GM18951 (cell line): ENCODE results near the gene SFT2D2.

Source experiments
- POLR2A ChIP-seq: IDR thresholded peaks from 4 replicates; pipeline ENCODE4 v1.6.1; 2011; ENCODE audit warnings: mild to moderate bottlenecking; ENCODE audit not compliant: insufficient read length, insufficient read depth; ENCODE audit errors: extremely low read depth
- in situ Hi-C: fragments of 300-500 bp; cut with MboI; formaldehyde crosslinking; loops from one replicate; pipeline ENCODE4 v1.12.0; 2022; ENCODE audit warnings: low sequenced_read_pairs, mixed read lengths, inconsistent platforms; ENCODE audit not compliant: unreplicated experiment

SFT2D2 gene

GRCh38 chr1:168266644-168267186 lies 40.9 kb downstream of the SFT2D2 start:
- in situ Hi-C loops = no loop called here
- no peak for TF ChIP-seq POLR2A

- no peak for TF ChIP-seq POLR2A
- in situ Hi-C loops = no loop called here
These were observed 45.8 kb downstream of the SFT2D2 start for GRCh38 chr1:168271636-168272035.

DNA sequence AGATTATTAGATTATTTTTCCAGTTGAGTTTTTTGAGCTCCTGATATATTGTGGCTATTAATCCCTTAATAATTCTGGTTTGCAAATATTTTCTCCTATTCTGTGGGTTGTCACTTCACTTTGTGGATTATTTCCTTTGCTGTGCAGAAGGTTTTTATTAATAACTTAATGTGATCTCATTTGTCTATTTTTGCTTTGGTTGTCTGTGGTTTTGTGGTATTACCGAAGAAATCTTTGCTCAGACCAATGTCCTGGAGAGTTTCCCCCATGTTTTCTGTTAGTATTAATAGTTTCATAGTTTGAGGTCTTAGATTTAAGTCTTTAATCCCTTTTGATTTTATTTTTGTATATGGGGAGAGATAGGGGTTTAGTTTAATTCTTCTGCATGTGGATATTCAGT lies 47.8 kb downstream of the SFT2D2 start:
- in situ Hi-C loops = no loop called here
- no peak for TF ChIP-seq POLR2A

DNA sequence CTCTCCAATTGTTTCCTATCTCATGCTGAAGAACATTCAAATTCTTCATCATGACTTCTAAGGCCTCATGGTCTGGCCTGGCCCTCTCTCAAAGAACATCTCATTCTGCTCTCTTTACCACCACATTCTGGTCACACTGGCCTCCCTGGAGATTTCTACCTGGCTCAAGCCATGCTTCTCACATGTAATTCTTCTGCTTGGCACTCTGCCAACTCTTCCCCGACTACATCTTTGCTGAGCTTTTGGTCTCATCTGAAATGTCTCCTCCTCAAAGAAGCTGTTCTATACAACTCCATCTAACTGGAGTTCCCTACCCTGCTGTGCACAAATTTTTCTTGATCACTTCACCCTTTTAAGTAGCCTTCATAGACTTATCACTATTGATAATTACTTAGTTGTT lies 53.4 kb downstream of the SFT2D2 start:
- in situ Hi-C loops = no loop called here
- no peak for TF ChIP-seq POLR2A

DNA sequence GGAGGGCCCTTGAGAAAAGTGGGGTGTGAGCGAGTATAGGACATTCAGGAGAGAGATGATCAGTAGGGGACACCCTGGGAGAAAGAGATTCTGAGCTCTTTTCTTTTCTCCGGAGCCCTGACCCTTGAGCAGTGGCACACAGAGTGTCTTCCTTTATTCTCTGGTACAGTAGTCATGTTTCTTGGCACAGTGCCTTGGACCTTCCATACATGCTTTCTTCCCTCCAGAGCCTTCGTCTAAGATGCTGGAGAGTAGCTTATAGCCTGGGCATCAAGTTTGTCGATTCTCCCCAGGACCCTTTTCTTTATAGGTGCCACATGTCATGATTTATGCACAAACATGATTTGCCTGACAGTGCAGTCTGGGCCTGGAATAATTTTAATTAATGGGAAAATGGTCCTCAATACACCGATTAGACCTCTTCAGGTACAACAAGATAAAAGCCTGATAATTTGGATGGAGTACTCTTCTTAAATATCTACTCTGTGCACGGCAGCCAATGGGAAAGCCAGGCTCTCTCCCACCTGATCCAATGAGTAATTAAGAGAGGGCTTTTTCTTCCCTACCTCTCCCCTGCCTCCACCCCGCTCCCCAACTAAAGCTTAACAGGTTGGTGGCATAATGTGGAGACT lies 54.6 kb downstream of the SFT2D2 start, which contains the start of gene TBX19:
TBX19 (plus strand) TSS at position 582 of the 632 bp plus-strand sequence. CDS start 214 bp downstream, outside the sequence.
- in situ Hi-C loops = no loop called here
- no peak for TF ChIP-seq POLR2A

GRCh38 chr1:168281603-168282325 lies 56.0 kb downstream of the SFT2D2 start:
- in situ Hi-C loops = no loop called here

GRCh38 chr1:168285521-168285790 lies 59.7 kb downstream of the SFT2D2 start:
- no peak for TF ChIP-seq POLR2A
- in situ Hi-C loops = no loop called here

More at GRCh38 chr1:168281603-168282325, 56.0 kb downstream of the SFT2D2 start:
- TF ChIP-seq POLR2A = no peak

DNA sequence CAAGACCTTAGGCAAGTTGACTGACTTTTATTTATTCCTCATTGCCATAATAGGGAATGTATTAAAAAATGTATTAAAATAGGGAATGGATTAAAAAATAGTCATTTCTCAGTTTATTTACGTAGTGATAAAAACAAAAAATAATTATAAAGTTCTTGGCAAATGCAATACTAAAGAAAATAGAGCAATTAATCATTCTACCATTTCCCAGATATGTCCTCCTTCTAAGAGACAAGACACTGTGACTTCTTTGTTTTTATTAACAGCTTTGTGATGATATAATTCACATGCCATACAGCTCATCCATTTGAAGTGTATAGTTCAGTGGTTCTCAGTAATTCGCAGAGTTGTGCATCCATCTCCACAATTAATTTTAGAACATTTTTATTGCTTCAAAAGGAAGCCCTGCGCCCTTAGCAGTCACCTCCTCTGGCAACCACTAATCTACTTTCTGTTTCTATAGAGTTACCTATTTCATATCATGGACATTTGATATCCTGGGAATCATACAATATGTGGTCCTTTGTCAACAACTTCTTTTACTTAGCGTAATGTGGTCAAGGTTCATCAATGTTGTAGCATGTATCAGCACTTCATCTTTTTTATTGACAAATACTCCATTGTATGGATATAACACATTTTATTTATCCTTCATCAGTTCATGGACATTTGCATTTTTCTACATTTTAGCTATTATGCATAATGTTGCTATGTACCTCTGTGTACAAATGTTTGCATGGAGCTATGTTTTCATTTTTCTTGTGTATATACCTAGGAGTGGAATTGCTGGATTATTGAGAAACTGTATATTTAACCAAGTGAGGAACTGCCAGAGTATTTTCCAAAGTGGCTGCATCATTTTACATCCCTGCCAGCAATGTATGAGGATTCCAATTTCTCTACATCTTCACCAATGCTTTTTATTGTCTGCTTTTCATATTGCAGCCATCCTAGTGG lies 60.4 kb downstream of the SFT2D2 start:
- in situ Hi-C loops = no loop called here
- TF ChIP-seq POLR2A = no peak

GRCh38 chr1:168287237-168287664 lies 61.4 kb downstream of the SFT2D2 start:
- TF ChIP-seq POLR2A = no peak
- in situ Hi-C loops = no loop called here

DNA sequence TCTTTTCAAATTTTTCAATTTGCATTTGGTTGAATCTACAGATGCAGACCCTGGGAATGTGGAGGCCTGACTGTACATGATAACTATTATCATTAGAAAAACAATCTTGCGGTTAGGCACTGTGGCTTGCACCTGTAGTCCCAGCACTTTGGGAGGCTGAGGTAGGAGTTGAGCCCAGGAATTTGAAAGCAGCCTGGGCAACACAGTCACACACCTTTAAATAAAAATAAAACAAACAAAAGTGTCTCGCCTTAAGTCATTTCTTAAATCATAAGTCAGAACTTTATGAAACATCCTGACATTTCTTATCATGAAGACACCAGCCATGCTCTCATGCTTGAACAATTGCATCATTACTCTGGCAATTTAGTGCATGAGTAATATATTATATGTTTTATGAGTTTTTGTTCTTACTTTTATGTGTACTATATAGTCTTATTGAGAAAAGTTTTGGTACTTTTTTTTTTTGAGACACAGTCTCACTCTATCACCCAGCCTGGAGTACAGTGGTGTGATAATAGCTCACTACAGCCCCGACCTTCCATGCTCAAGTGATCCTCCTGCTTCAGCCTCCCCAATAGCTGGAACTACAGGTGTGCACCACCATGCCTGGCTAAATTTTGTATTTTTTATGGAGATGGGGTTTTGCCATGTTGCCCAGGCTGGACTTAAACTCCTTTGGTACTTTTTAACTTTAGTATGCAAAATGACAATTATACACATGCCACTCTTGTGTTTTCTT lies 62.7 kb downstream of the SFT2D2 start:
- in situ Hi-C loops = no loop called here
- no peak for TF ChIP-seq POLR2A

GRCh38 chr1:168291222-168291837 lies 65.5 kb downstream of the SFT2D2 start:
- in situ Hi-C loops = no loop called here
- TF ChIP-seq POLR2A = no peak

DNA sequence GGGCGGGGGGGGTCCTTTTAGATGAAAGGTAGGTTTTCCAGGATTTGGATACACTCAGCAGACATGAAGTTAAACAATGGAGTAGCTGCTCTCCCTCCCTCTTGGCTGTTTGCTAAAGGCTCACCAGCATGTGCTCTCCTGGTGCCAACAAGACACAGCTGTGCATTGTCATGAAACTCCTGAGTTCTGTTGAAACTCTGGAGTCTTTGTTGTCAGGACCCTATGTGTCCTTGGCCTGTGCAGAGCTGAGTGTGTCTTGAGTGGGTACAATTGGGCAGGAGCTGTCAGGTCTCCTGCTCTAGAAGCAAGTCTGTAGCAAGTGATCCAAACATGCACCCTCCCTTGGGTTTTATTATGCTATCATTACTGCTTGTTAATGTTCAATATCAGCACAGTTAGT lies 67.6 kb downstream of the SFT2D2 start:
- in situ Hi-C loops = no loop called here
- no peak for TF ChIP-seq POLR2A
